RKO (cell line): ENCODE measurements around the gene NPBWR2.

Experiments used
- DNase-seq: peaks from one replicate; pipeline ENCODE4 v3.0.0-alpha.2; 2016; ENCODE audit warnings: low spot score

Gene NPBWR2

GRCh38 chr20:64056639-64056888 lies 50.8 kb downstream of the NPBWR2 start:
- DNase-seq = no peak

GRCh38 chr20:64055893-64056638 lies 51.3 kb downstream of the NPBWR2 start:
- DNase-seq = no peak

- DNase-seq = no peak
Observed at GRCh38 chr20:64055396-64055892, 51.9 kb downstream of the NPBWR2 start.

- peak; percentile 65 for DNase-seq
Observed at GRCh38 chr20:64053841-64054661, 53.3 kb downstream of the NPBWR2 start.
